ENCODE data around the gene TLX2. TPM values are rescaled to one million over a fixed set of nuclear protein-coding genes. Genes with fewer than 3 reads are reported as not detected.
"Not testable (repeated sequence)": the region's sequence is repeated elsewhere in the genome, so short reads cannot be mapped to it uniquely, and the experiment has no call there.

The TLX2 gene
- total RNA-seq = under 1 TPM in 1 of 2 experiments, not detected in 1; 0.12 TPM

DNA sequence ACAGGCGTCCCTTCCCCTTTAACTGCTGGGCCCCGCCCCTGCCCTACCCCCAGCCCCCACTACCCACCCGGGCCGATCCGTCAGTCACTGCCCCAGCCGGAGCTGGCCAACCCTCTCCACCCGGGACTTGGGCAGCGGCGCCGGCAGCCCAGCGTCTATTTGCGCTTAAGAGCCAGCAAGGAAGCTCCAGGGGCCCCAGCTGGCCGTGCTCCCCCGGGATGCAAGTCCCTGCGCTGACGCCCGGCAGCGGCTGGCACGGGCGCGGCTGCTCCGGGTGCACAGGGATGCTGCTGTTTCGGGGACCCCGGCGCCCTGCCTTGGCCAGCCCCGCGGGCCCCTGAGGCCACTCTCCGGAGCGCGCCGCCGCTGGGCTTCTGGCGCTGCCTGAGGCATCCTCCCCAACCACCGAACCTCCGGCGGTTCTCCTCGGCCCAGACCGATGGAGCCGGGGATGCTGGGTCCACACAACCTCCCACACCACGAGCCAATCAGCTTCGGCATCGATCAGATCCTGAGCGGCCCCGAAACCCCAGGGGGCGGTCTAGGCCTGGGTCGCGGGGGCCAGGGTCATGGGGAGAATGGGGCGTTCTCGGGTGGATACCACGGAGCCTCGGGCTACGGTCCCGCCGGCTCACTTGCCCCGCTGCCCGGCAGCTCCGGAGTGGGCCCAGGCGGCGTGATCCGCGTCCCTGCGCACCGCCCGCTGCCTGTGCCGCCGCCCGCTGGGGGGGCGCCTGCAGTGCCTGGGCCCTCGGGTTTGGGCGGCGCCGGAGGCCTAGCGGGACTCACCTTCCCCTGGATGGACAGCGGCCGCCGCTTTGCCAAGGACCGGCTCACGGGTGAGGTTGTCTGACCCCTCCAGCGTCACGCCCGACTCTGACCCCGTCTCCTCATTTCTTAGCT lies at the start of gene TLX2:
Gene TLX2, plus strand, starts transcription at position 83 of the 903 bp plus-strand sequence. Its CDS starts 357 bp downstream, at position 440.
- H3K36me3 Mint-ChIP-seq = peaks cover 10% of the 10 kb centered on the region
- H3K9me3 Mint-ChIP-seq = peaks cover 2% of the 10 kb centered on the region

DNA sequence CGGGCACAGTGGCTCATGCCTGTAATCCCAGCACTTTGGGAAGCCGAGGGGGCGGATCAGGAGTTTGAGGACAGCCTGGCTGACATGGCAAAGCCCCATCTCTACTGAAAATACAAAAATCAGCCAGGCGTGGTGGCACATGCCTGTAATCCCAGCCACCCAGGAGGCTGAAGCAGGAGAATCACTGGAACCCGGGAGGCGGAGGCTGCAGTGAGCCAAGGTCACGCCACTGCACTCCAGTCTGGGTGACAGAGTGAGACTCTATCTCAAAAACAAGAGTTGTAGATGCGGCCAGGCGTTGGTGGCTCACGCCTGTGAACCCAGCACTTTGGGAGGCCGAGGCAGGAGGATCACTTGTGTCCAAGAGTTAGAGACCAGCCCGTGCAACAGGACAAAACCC lies 43.5 kb upstream of the TLX2 start:
- H3K4me1 Mint-ChIP-seq, H3K9me3 Mint-ChIP-seq, H3K27me3 Mint-ChIP-seq, DNase-seq: not testable (repeated sequence)
- Mint-ChIP-seq H3K36me3 (peaks cover 26% of the 10 kb centered on the region), H3K27ac (peak overlapping the region; percentile 55), H3K4me3 (peak overlapping the region; percentile 44)

More for the DNA sequence above, at the start of gene TLX2:
- peak within 1 kb of the TSS; percentile 45 for H3K4me3 Mint-ChIP-seq
- peaks cover 9% of the 10 kb centered on the region for H3K4me1 Mint-ChIP-seq
- peaks cover 81% of the 10 kb centered on the region for H3K27me3 Mint-ChIP-seq
- DNase-seq = no peak
- no peak within 1 kb of the TSS for H3K27ac Mint-ChIP-seq

DNA sequence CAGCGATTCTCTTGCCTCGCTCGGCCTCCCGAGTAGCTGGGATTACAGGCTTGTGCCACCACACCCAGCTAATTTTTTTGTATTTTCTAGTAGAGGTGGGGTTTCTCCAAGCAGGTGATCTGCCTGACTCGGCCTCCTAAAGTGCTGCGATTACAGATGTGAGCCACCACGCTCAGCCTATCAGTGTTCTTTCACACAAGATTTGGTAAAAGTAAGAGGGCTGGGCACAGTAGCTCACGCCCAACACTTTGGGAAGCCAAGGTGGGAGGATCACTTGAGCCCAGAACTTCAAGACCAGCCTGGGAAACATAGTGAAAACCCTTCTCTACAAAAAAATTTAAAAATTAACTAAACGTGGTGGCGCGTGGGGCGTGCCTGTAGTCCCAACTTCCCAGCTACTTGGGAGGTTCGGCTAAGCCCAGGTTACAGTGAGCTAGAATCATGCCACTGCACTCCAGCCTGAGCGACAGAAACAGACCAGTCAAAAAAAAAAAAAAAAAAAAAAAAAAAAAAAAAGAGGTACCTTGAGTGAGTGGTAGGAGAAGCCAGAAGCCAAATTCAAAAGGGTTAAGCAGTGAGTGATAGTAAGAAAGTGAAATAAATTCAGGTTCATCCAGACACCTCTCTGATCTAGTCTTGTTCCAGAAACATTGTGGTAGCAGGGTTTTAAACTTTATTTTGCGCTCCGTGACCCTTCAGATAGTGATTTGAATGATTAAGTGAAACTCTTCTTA lies 42.8 kb upstream of the TLX2 start:
- Mint-ChIP-seq H3K27ac (peak overlapping the region; percentile 97), H3K9me3 (no peaks in the 10 kb centered on the region), H3K4me1 (peaks cover 9% of the 10 kb centered on the region), H3K27me3 (no peaks in the 10 kb centered on the region), H3K4me3 (peak overlapping the region; percentile 98), H3K36me3 (peaks cover 26% of the 10 kb centered on the region)
- DNase-seq = no peak

DNA sequence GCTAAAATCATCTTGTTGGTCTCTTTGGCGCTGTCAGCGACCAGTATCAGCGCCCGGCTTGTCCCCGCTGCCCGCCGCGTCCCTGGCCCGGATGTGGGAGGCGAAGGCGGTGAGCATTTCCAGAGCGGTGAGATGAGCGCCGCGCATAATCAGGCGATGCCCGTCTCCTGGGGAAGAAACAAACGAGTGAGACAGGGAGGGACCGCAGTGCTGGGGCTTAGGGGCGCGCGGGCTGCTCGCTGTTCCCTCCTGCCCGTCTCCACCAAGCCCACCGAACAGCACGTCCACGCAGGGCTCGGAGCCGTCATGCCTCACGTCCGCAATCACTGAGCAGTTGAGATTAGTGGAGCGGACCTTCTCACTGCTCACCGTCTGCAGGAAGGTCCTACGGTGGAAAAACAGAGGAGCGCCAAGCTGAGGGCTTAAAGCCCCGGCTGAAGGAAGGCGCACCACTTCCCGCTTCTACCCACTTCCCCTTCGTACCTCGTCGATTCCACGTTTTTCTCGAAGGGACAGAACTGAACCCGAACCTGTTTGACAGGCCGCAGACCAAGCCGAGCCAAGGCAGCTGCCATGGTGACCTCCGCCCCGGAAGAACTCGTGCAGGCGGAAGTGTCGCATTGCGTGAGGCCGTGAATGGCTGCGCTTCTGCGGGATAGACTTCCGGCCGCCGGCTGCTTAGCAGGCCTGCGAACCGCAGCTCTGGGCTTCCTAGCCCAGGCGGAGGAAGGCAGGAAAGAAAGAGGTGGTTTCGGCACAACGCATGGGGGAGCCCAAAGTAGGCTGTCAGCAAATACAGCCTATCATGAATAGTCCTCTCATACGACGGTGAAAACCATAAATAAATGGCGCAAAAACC lies 41.9 kb upstream of the TLX2 start, which contains the start of gene MRPL53:
Gene MRPL53, minus strand, starts transcription at position 595 of the 859 bp plus-strand sequence. Its CDS starts 20 bp downstream, at position 575.
- Mint-ChIP-seq H3K36me3 (peaks cover 29% of the 10 kb centered on the region), H3K4me1 (peaks cover 6% of the 10 kb centered on the region), H3K27ac (peak within 1 kb of the TSS; percentile 97), H3K27me3 (no peaks in the 10 kb centered on the region), H3K4me3 (peak within 1 kb of the TSS; percentile 98), H3K9me3 (no peaks in the 10 kb centered on the region)
- DNase-seq = peak; percentile 95

DNA sequence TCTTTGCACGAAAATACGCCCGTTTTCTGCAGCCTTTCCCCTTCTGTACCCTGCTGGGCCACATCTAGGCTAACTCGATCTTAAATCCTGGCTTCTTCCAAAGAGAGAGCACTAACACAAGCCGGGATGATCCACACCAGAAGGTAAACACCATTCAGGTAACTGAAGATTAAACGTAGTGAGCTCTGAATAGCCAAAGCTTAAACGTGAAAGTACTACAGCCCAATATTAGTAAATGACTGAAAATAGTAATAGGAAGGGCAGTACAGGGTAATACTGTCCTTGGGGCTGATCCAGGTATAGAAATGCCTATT lies 41.3 kb upstream of the TLX2 start:
- Mint-ChIP-seq H3K27ac (peak overlapping the region; percentile 97), H3K9me3 (no peaks in the 10 kb centered on the region), H3K27me3 (no peaks in the 10 kb centered on the region), H3K4me1 (peaks cover 6% of the 10 kb centered on the region), H3K36me3 (peaks cover 29% of the 10 kb centered on the region), H3K4me3 (peak overlapping the region; percentile 98)
- no peak for DNase-seq

DNA sequence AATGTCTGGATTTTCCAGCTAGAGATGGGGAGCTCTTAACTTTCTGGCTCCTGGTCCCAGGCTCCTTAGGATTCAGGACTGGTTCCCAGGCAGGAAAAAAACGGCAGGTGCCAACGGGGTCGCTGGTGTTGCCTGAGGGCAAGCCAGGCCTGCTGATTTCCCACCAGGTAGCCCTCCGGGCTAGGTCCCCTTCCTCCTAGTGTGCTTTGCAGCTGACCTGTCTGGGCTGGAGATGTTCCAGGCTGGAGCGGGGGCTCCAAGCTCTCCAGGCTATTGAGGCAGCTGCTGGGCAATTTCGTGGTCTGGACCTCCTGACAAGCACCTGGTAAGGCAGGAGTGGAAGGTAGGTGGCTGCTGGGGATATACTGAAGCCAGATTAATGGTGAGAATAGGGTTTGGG lies 39.8 kb upstream of the TLX2 start:
- Mint-ChIP-seq H3K4me3 (no peak overlapping the region), H3K27me3 (no peaks in the 10 kb centered on the region), H3K9me3 (no peaks in the 10 kb centered on the region), H3K36me3 (peaks cover 32% of the 10 kb centered on the region), H3K4me1 (peaks cover 6% of the 10 kb centered on the region), H3K27ac (no peak overlapping the region)
- no peak for DNase-seq

DNA sequence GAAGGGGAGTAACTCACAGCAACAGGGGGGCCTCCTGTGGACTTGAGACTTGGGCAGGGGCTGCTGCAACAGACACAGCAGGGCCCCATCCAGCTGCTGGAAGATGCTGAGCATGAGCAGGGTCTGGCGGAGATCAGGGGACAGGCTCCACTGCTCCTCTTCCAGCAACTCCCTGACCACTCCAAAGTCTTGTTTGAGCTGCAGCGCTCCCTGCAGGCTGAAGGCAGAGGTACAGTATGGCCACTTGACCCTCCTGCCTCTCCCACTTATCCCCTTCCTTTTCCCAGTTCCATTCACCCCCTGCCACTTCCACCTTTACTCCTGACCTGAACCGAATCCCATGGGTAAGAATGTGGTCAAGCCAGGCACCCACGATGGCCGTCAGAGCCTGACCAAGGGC lies 39.4 kb upstream of the TLX2 start:
- H3K27ac Mint-ChIP-seq = no peak overlapping the region
- DNase-seq = no peak
- no peak overlapping the region for H3K4me3 Mint-ChIP-seq
- no peaks in the 10 kb centered on the region for H3K27me3 Mint-ChIP-seq
- peaks cover 7% of the 10 kb centered on the region for H3K4me1 Mint-ChIP-seq
- H3K9me3 Mint-ChIP-seq = no peaks in the 10 kb centered on the region
- H3K36me3 Mint-ChIP-seq = peaks cover 30% of the 10 kb centered on the region

DNA sequence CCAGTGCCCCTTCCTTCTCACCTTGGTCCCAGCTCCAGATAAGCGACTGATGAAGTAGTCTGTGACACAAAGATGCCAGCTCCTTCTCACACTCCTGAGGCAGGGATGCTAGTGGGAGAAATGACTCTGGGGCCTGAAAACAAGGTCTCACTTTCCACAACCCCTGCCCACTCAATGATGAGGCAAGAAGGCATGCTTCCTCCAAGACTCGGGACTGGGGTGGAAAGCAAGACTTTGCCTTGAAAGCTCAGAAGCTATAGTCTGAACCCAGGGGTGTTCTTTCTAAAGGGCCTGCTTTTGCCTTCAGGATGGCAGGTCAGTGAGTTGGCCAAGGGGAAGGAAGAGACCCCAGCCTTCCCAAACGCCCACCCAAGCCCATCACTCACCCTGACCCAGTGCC lies 32.8 kb upstream of the TLX2 start:
- peaks cover 27% of the 10 kb centered on the region for H3K4me1 Mint-ChIP-seq
- no peak overlapping the region for H3K27ac Mint-ChIP-seq
- H3K9me3 Mint-ChIP-seq = no peaks in the 10 kb centered on the region
- no peaks in the 10 kb centered on the region for H3K27me3 Mint-ChIP-seq
- no peak for DNase-seq
- H3K4me3 Mint-ChIP-seq = peak overlapping the region; percentile 99
- H3K36me3 Mint-ChIP-seq = peaks cover 27% of the 10 kb centered on the region

DNA sequence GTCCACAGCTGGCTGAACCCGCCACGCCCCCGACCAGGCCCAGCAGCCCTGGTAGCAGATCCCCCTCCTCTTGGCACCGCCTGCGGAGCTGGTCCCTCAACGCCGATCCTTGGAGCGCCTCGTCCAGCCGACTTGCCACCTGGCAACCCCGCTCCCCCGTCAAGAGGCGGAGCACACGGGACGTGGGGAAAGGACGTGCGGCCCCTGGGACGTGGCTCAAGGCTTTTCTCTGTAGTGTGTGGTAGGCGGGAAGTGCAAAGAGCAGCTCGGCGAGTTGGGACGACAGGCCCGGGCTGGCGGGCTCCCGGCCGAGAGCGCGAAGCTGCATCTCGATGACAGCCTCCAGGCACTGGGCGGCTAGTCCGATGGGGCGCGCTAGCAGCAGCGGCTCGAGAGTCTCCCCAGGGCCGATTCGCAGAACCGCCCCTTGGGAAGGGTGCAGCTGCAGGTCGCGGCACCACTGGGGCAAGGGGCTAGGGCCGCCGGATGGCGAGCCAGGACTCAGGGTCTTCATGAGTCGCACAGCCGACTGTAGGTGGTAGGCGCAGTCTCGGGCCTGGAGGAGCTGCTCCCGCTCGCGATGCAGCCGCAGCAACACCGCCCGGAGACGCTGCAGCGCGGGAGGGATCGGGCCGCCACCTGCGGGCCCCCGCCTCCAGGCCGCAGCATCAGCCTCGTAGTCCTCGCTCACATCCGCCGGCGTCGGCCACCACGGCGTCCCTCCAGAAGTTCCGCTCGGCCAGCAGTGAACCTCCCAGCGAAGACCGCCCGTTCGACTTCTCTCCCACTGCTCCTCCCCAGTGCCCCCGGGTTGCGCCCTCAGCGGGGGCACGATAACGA lies 32.1 kb upstream of the TLX2 start:
- H3K27me3 Mint-ChIP-seq = no peaks in the 10 kb centered on the region
- H3K36me3 Mint-ChIP-seq = peaks cover 25% of the 10 kb centered on the region
- H3K9me3 Mint-ChIP-seq = no peaks in the 10 kb centered on the region
- H3K4me1 Mint-ChIP-seq = peaks cover 27% of the 10 kb centered on the region
- peak; percentile 72 for DNase-seq
- peak overlapping the region; percentile 99 for H3K4me3 Mint-ChIP-seq
- peak overlapping the region; percentile 100 for H3K27ac Mint-ChIP-seq

DNA sequence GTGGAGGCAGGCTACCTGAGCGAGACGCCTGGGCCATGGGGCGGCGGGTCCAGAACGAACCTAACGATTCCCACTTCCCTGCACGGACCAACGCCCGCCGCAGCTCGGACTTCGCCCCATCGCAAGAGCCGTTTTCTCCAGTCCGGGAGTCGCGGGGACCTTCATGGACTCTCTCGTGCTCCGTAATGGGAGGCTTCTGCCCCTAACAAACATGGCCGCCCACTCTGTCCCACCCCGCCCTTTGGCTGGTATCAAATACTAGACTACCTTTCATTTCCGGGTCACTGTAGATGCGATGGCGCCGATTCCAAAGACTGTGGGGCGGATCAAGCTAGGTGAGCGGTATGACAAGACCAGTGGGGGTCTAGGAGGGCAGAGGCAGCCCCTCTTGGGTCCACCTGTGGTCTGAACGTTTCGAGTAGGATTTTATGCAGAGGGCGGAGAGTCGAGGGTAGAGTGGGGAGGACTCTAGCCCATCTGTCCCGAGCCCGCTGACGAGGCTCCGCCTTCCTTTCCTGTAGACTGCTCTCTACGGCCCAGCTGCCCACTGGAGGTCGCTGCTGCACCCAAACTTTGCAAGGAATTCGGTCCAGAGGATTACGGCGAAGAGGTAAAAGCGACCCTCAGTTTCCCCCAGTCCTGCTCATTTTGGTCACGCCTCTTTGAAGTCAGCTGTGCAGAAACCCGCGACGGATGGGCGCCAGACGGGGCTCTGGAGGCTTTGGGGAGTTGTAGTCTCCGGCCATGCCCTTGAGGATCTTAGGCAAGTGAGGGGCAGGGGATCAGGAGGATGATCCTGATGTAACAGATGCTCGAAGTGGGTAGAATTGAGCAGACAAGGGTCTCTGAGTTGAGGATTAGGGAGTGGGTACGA lies 31.2 kb upstream of the TLX2 start, which contains the start of the genes CCDC142 and TTC31:
Gene CCDC142, minus strand, starts transcription at position 198 of the 874 bp plus-strand sequence. Its CDS starts 161 bp downstream, at position 37.
Gene TTC31, plus strand, starts transcription at position 281 of the 874 bp plus-strand sequence. Its CDS starts 15 bp downstream, at position 296.
- no peaks in the 10 kb centered on the region for H3K9me3 Mint-ChIP-seq
- DNase-seq = peak; percentile 91
- H3K4me1 Mint-ChIP-seq = peaks cover 27% of the 10 kb centered on the region
- peaks cover 25% of the 10 kb centered on the region for H3K36me3 Mint-ChIP-seq
- H3K4me3 Mint-ChIP-seq = peak within 1 kb of the TSS; percentile 99
- no peaks in the 10 kb centered on the region for H3K27me3 Mint-ChIP-seq
- peak within 1 kb of the TSS; percentile 100 for H3K27ac Mint-ChIP-seq

DNA sequence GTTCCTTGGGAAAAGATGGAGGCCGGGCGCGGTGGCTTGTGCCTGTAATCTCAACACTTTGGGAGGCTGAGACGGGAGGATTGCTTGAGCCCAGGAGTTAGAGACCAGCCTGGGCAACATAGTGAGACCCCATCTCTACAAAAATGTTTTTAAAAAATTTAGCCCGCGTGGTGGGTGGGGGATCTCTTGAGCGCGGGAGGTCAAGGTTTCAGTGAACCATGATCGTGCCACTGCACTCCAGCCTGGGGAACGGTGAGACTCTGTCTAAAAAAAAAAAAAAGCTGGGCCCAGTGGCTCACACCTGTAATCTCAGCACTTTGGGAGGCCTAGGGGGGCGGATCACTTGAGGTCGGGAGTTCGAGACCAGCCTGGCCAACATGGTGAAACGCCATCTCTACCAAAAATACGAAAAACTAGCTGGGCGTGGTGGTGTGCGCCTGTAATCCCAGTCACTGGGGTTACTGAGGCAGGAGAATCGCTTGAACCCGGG lies 30.5 kb upstream of the TLX2 start:
- H3K27me3 Mint-ChIP-seq = not testable (repeated sequence)
- Mint-ChIP-seq H3K27ac (peak overlapping the region; percentile 100), H3K36me3 (peaks cover 25% of the 10 kb centered on the region)

DNA sequence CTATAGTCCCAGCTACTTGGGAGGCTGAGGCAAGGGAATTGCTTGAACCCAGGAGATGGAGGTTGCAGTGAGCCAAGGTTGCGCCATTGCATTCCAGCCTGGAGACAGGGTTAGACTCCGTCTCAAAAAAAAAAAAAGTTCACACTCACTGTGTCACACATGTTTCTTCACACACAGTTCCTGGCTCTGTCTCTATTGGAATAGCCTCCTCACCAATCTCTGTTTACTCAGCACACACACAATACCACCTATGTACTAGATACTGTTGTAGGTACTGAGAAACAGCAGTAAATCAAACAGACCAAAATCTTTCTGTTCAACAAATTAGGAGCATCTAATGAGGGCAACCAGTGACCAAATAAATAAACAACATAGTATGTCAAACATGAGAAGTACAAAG lies 28.1 kb upstream of the TLX2 start:
- DNase-seq = no peak
- H3K4me1 Mint-ChIP-seq = peaks cover 14% of the 10 kb centered on the region
- H3K36me3 Mint-ChIP-seq = peaks cover 11% of the 10 kb centered on the region
- H3K27me3 Mint-ChIP-seq = no peaks in the 10 kb centered on the region
- no peak overlapping the region for H3K27ac Mint-ChIP-seq
- no peaks in the 10 kb centered on the region for H3K9me3 Mint-ChIP-seq
- no peak overlapping the region for H3K4me3 Mint-ChIP-seq

More for the DNA sequence above, 30.5 kb upstream of the TLX2 start:
- Mint-ChIP-seq H3K4me3 (peak overlapping the region; percentile 99), H3K4me1 (peaks cover 27% of the 10 kb centered on the region)
- DNase-seq, H3K9me3 Mint-ChIP-seq: not testable (repeated sequence)
